Measurements from ENCODE around the gene PSD4. TPM values are rescaled to one million over a fixed set of nuclear protein-coding genes. Genes with fewer than 3 reads are reported as not detected.

Gene PSD4
- total RNA-seq, 1 experiment from 2014 or later = 12.6 TPM

GRCh38 chr2:113196839-113197238 lies 23.1 kb downstream of the PSD4 start:
- BruUV-seq (replicated peaks) = no TSS peak
- Histone ChIP-seq H2AFZ (ENCODE audit: low read depth, low read length, poor library complexity, severe bottlenecking) (no peak overlapping the region), H3K4me3 (replicated peaks in 1 of 2; ENCODE audit: low read depth in 1 of 2, low read length in 2 of 2) (no peak overlapping the region), H3K4me1 (ENCODE audit: control insufficient read depth in 1 of 2, insufficient read depth in 2 of 2, low read length in 2 of 2) (peaks cover 11 to 29% of the 10 kb centered on the region in 2 experiments), H4K20me1 (ENCODE audit: insufficient read depth) (no peaks in the 10 kb centered on the region), H3K27ac (ENCODE audit: low read depth, low read length) (no peak overlapping the region), H3K9me2 (ENCODE audit: insufficient read depth) (no peaks in the 10 kb centered on the region), H3K36me3 (ENCODE audit: control insufficient read depth in 1 of 2, insufficient read depth in 2 of 2, low read length in 2 of 2) (no peaks in the 10 kb centered on the region), H3K79me2 (ENCODE audit: insufficient read depth, low read length) (no peaks in the 10 kb centered on the region), H3K27me3 (ENCODE audit: insufficient read depth, low read length) (no peaks in the 10 kb centered on the region), H3K9ac (ENCODE audit: low read length) (no peak overlapping the region), H3K9me3 (ENCODE audit: control insufficient read depth in 1 of 2, insufficient read depth in 1 of 2, low read depth in 1 of 2, low read length in 2 of 2) (no peaks in the 10 kb centered on the region), H3K4me2 (ENCODE audit: low read length) (no peak overlapping the region)
- intact Hi-C loops (cut with micrococcal nuclease) = loop anchor here (5.0 kb wide), 1 partner anchor 40 kb away; no protein-coding TSS in a partner anchor
- no peak for ATAC-seq
- ChIA-PET POLR2A (no interaction called here), RAD21 (ENCODE audit: low non-redundant PET in 1 of 2, low total read pairs in 2 of 2, uncharacterized antibody in 2 of 2, unreplicated experiment in 2 of 2) (no interaction called here), CTCF (interaction anchor here (1.1 kb wide), 1 partner anchor 58 kb away, joined by 4 read pairs; no protein-coding TSS in a partner anchor)
- DNase-seq (ENCODE audit: low read depth, low spot score) = no peak
- TF ChIP-seq ZFX (IDR thresholded peaks at IDR 0.05) = no peak
- no peak for TF ChIP-seq EGR1 (IDR thresholded peaks at IDR 0.05; ENCODE audit: low read depth)
- TF ChIP-seq EZH2phosphoT487 (IDR thresholded peaks at IDR 0.05; ENCODE audit: borderline replicate concordance) = no peak
- TF ChIP-seq CBX3 (IDR thresholded peaks at IDR 0.05; ENCODE audit: low read depth) = no peak
- no peak for TF ChIP-seq SRF (IDR thresholded peaks at IDR 0.05; ENCODE audit: low read depth)
- TF ChIP-seq ZNF274 (IDR thresholded peaks at IDR 0.05; ENCODE audit: low read depth, low read length) = no peak
- TF ChIP-seq REST (IDR thresholded peaks at IDR 0.05; ENCODE audit: low read depth) = no peak

All from HCT116 (cell line).